Heart left ventricle (tissue), 11 donors: ENCODE results near the gene ADAM15. TPM values are rescaled to one million over a fixed set of nuclear protein-coding genes. Genes with fewer than 3 reads are reported as not detected.

Experiments
- polyA plus RNA-seq, 2 donors: library from polyadenylated mRNA; stranded (reverse); fragments of 200-250 nt; gene quantifications; one replicate each; pipeline ENCODE4 v1.2.3, GENCODE V29; 2013
- total RNA-seq, 9 donors: library from RNA; depleted of rRNA in 2 of 9; stranded (reverse); fragments of >200 nt in 2 of 9; fragmentation: NEBNext Ultra II Directional in 3 of 9; extraction: Animal tissue kit (Norgen Biotek cat#: 25700) in 3 of 9; gene quantifications; one replicate each; pipeline versions ENCODE4 v1.1.0 to v1.2.4, GENCODE V29; 2016 to 2023
- donor health status: ischemic (EF 13 %, LVEDD 7.1; RV severe dilation, severe dysfunction).
- donor health status: healthy with polysubstance abuse.
- donor health status: DM: no; HTN: yes; CAD: no.
- donor health status: DM: no; HTN: no; CAD: no.
- donor health status: ischemic (EF 25% LVEDD 5.7; RV mildly dilated, moderate dysfunction).
- donor health status: healthy.
- donor health status: DM: yes; HTN: yes; CAD: no.
- donor health status: PGD.
- donor health status: nonischemic (EF 23%, LVEDD 6.1; RV moderate dilation, normal function).

ADAM15 gene
- total and polyA plus RNA-seq, 11 donors, result 55.8 to 199 (median 84.2) TPM

Other genes with a start within 250 kb of the ADAM15 start
- 1 to 10 TPM; 1.0 to 4.6 (median 3.0) TPM for gene KCNN3, start 181.0 kb upstream of the ADAM15 start, total RNA-seq
- under 1 TPM; 0.42 to 0.88 TPM for gene KCNN3, start 181.0 kb upstream of the ADAM15 start, polyA plus RNA-seq
- 10 to 100 TPM; 12.8 to 50.8 (median 37.5) TPM for gene PMVK, start 114.6 kb upstream of the ADAM15 start, total RNA-seq
- gene PMVK, start 114.6 kb upstream of the ADAM15 start, polyA plus RNA-seq, result 10 to 100 TPM; 47.1 to 52.1 TPM
- gene PBXIP1, start 95.2 kb upstream of the ADAM15 start, total RNA-seq, result 10 to 100 TPM; 38.2 to 70.4 (median 51.7) TPM
- 10 to 100 TPM; 36.9 to 38.2 TPM for gene PBXIP1, start 95.2 kb upstream of the ADAM15 start, polyA plus RNA-seq
- 10 to 100 TPM; 10.7 to 19.2 (median 16.3) TPM for gene PYGO2, start 89.5 kb upstream of the ADAM15 start, total RNA-seq
- 10 to 100 TPM in 1 of 2 donors, 1 to 10 TPM in 1; 9.7 to 18.0 TPM for gene PYGO2, start 89.5 kb upstream of the ADAM15 start, polyA plus RNA-seq
- gene SHC1, start 80.6 kb upstream of the ADAM15 start, total RNA-seq, result 100 to 1,000 TPM in 1 of 9 donors, 10 to 100 TPM in 8; 38.8 to 115 (median 62.4) TPM
- 10 to 100 TPM; 23.6 to 93.7 TPM for gene SHC1, start 80.6 kb upstream of the ADAM15 start, polyA plus RNA-seq
- 10 to 100 TPM; 11.0 to 30.0 (median 16.7) TPM for gene CKS1B, start 76.6 kb upstream of the ADAM15 start, total RNA-seq
- gene CKS1B, start 76.6 kb upstream of the ADAM15 start, polyA plus RNA-seq, result 10 to 100 TPM in 1 of 2 donors, 1 to 10 TPM in 1; 6.8 to 48.9 TPM
- 10 to 100 TPM; 19.4 to 35.0 (median 27.4) TPM for gene FLAD1, start 68.0 kb upstream of the ADAM15 start, total RNA-seq
- 10 to 100 TPM; 22.3 to 50.7 TPM for gene FLAD1, start 68.0 kb upstream of the ADAM15 start, polyA plus RNA-seq
- not detected for gene LENEP, start 57.7 kb upstream of the ADAM15 start, total RNA-seq
- not detected for gene LENEP, start 57.7 kb upstream of the ADAM15 start, polyA plus RNA-seq
- gene ZBTB7B, start 48.5 kb upstream of the ADAM15 start, total RNA-seq, result 10 to 100 TPM; 29.5 to 80.0 (median 46.6) TPM
- gene ZBTB7B, start 48.5 kb upstream of the ADAM15 start, polyA plus RNA-seq, result 100 to 1,000 TPM in 1 of 2 donors, 10 to 100 TPM in 1; 39.2 to 103 TPM
- gene DCST2, start 17.5 kb upstream of the ADAM15 start, total RNA-seq, result under 1 TPM in 8 of 9 donors, not detected in 1; 0.14 to 0.62 (median 0.35) TPM
- gene DCST2, start 17.5 kb upstream of the ADAM15 start, polyA plus RNA-seq, result under 1 TPM; 0.17 to 0.65 TPM
- gene DCST1, start 17.5 kb upstream of the ADAM15 start, total RNA-seq, result not detected
- gene DCST1, start 17.5 kb upstream of the ADAM15 start, polyA plus RNA-seq, result not detected
- gene EFNA4, start 12.4 kb downstream of the ADAM15 start, total RNA-seq, result 1 to 10 TPM; 1.1 to 3.3 (median 2.2) TPM
- gene EFNA4, start 12.4 kb downstream of the ADAM15 start, polyA plus RNA-seq, result 1 to 10 TPM; 2.0 to 4.8 TPM
- 1 to 10 TPM in 2 of 9 donors, under 1 TPM in 7; 0.20 to 2.4 (median 0.61) TPM for gene EFNA3, start 27.5 kb downstream of the ADAM15 start, total RNA-seq
- gene EFNA3, start 27.5 kb downstream of the ADAM15 start, polyA plus RNA-seq, result 1 to 10 TPM in 1 of 2 donors, under 1 TPM in 1; 0.61 to 1.9 TPM
- 10 to 100 TPM; 22.8 to 51.8 (median 37.2) TPM for gene EFNA1, start 76.6 kb downstream of the ADAM15 start, total RNA-seq
- gene EFNA1, start 76.6 kb downstream of the ADAM15 start, polyA plus RNA-seq, result 100 to 1,000 TPM in 1 of 2 donors, 10 to 100 TPM in 1; 31.6 to 103 TPM
- gene SLC50A1, start 84.5 kb downstream of the ADAM15 start, total RNA-seq, result 10 to 100 TPM in 4 of 9 donors, 1 to 10 TPM in 5; 5.4 to 21.7 (median 9.7) TPM
- gene SLC50A1, start 84.5 kb downstream of the ADAM15 start, polyA plus RNA-seq, result 10 to 100 TPM; 15.7 to 36.0 TPM
- gene DPM3, start 89.2 kb downstream of the ADAM15 start, total RNA-seq, result 10 to 100 TPM; 46.1 to 70.7 (median 54.4) TPM
- gene DPM3, start 89.2 kb downstream of the ADAM15 start, polyA plus RNA-seq, result 100 to 1,000 TPM in 1 of 2 donors, 10 to 100 TPM in 1; 75.4 to 216 TPM
- gene KRTCAP2, start 122.0 kb downstream of the ADAM15 start, total RNA-seq, result 100 to 1,000 TPM; 106 to 199 (median 123) TPM
- gene KRTCAP2, start 122.0 kb downstream of the ADAM15 start, polyA plus RNA-seq, result 100 to 1,000 TPM; 220 to 283 TPM
- under 1 TPM in 5 of 9 donors, not detected in 4; 0.08 to 0.41 (median 0.12) TPM for gene TRIM46, start 122.5 kb downstream of the ADAM15 start, total RNA-seq
- gene TRIM46, start 122.5 kb downstream of the ADAM15 start, polyA plus RNA-seq, result under 1 TPM in 1 of 2 donors, not detected in 1; 0.04 TPM
- gene THBS3, start 156.6 kb downstream of the ADAM15 start, total RNA-seq, result 10 to 100 TPM in 2 of 9 donors, 1 to 10 TPM in 7; 3.0 to 22.2 (median 5.5) TPM
- gene THBS3, start 156.6 kb downstream of the ADAM15 start, polyA plus RNA-seq, result 1 to 10 TPM; 2.7 to 6.8 TPM
- 10 to 100 TPM; 14.1 to 32.2 (median 19.3) TPM for gene MTX1, start 157.4 kb downstream of the ADAM15 start, total RNA-seq
- gene MTX1, start 157.4 kb downstream of the ADAM15 start, polyA plus RNA-seq, result 10 to 100 TPM; 28.1 to 37.1 TPM
- gene ENTREP3, start 204.2 kb downstream of the ADAM15 start, total RNA-seq, result 10 to 100 TPM; 10.5 to 24.4 (median 12.8) TPM
- 10 to 100 TPM in 1 of 2 donors, 1 to 10 TPM in 1; 5.1 to 21.6 TPM for gene ENTREP3, start 204.2 kb downstream of the ADAM15 start, polyA plus RNA-seq
- gene SCAMP3, start 211.0 kb downstream of the ADAM15 start, total RNA-seq, result 10 to 100 TPM; 51.2 to 92.8 (median 65.8) TPM
- gene SCAMP3, start 211.0 kb downstream of the ADAM15 start, polyA plus RNA-seq, result 100 to 1,000 TPM in 1 of 2 donors, 10 to 100 TPM in 1; 53.3 to 123 TPM
- 10 to 100 TPM in 8 of 9 donors, 1 to 10 TPM in 1; 9.6 to 26.1 (median 17.2) TPM for gene CLK2, start 222.2 kb downstream of the ADAM15 start, total RNA-seq
- gene CLK2, start 222.2 kb downstream of the ADAM15 start, polyA plus RNA-seq, result 10 to 100 TPM; 15.9 to 22.8 TPM
- 1 to 10 TPM in 4 of 9 donors, under 1 TPM in 5; 0.49 to 1.7 (median 0.99) TPM for gene HCN3, start 226.1 kb downstream of the ADAM15 start, total RNA-seq
- 1 to 10 TPM; 1.2 to 1.4 TPM for gene HCN3, start 226.1 kb downstream of the ADAM15 start, polyA plus RNA-seq